Transverse colon (tissue), 3 donors: ENCODE data around the gene NPFFR2.

Source experiments
- CTCF ChIP-seq, 5 experiments: fragments of 200-600 bp in 3 of 5; fragments of 450-650 bp in 2 of 5; sonication (generic) in 3 of 5; IDR thresholded peaks; 1 replicate in 2 of 5; 2 replicates in 3 of 5; pipeline ENCODE4 v1.5.1; 2016 to 2017; ENCODE audit warnings: antibody characterized with exemption in 5 of 5, inconsistent platforms in 3 of 5, mild to moderate bottlenecking in 2 of 5, moderate library complexity in 1 of 5
- EP300 ChIP-seq: sonication (generic); formaldehyde crosslinking; IDR thresholded peaks from one replicate; pipeline ENCODE4 v1.6.1; 2017; ENCODE audit warnings: antibody characterized with exemption, low read depth
- POLR2A ChIP-seq: fragments of 450-650 bp; IDR thresholded peaks from one replicate; pipeline ENCODE4 v1.6.1; 2016; ENCODE audit warnings: antibody characterized with exemption, mild to moderate bottlenecking, moderate library complexity

- TF ChIP-seq CTCF (IDR thresholded peaks at IDR 0.05) = no peak
- no peak for TF ChIP-seq POLR2A
- no peak for TF ChIP-seq EP300
Measured at GRCh38 chr4:72194453-72194852, 162.7 kb downstream of the NPFFR2 start.
